Suprapubic skin (tissue), 4 donors: ENCODE measurements around the gene GPC4.

Experiments used
- EP300 ChIP-seq: sonication (generic); formaldehyde crosslinking; IDR thresholded peaks from one replicate; pipeline ENCODE4 v1.6.1; 2017; ENCODE audit warnings: antibody characterized with exemption
- POLR2AphosphoS5 ChIP-seq, 3 donors: sonication (generic); formaldehyde crosslinking; IDR thresholded peaks; one replicate each; pipeline ENCODE4 v1.6.1; 2017; ENCODE audit warnings: antibody characterized with exemption in 3 of 3
- TF ChIP-seq, protein P1 (sequence below), 2 donors: fragments of 200-600 bp in 1 of 2; fragments of 450-650 bp in 1 of 2; sonication (generic) in 1 of 2; IDR thresholded peaks; one replicate each; pipeline ENCODE4 v1.5.1; 2016 to 2019; ENCODE audit warnings: antibody characterized with exemption in 2 of 2, mild to moderate bottlenecking in 1 of 2, moderate library complexity in 1 of 2

GRCh38 chrX:133401536-133401935, 13.8 kb downstream of the GPC4 start:
- TF ChIP-seq, protein P1, sequence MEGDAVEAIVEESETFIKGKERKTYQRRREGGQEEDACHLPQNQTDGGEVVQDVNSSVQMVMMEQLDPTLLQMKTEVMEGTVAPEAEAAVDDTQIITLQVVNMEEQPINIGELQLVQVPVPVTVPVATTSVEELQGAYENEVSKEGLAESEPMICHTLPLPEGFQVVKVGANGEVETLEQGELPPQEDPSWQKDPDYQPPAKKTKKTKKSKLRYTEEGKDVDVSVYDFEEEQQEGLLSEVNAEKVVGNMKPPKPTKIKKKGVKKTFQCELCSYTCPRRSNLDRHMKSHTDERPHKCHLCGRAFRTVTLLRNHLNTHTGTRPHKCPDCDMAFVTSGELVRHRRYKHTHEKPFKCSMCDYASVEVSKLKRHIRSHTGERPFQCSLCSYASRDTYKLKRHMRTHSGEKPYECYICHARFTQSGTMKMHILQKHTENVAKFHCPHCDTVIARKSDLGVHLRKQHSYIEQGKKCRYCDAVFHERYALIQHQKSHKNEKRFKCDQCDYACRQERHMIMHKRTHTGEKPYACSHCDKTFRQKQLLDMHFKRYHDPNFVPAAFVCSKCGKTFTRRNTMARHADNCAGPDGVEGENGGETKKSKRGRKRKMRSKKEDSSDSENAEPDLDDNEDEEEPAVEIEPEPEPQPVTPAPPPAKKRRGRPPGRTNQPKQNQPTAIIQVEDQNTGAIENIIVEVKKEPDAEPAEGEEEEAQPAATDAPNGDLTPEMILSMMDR (IDR thresholded peaks at IDR 0.05): no peak
- TF ChIP-seq EP300 (no peak), POLR2AphosphoS5 (IDR thresholded peaks at IDR 0.05) (no peak)
